ENCODE measurements around the gene PIP4K2A. TPM values are rescaled to one million over a fixed set of nuclear protein-coding genes. Genes with fewer than 3 reads are reported as not detected.
"Not testable (repeated sequence)": the region's sequence is repeated elsewhere in the genome, so short reads cannot be mapped to it uniquely, and the experiment has no call there.

Gene PIP4K2A
- 35.4 TPM for polyA plus RNA-seq (2013, experiment 1 of 2; ENCODE audit: insufficient read length)
- 35.6 TPM for polyA plus RNA-seq (2013, experiment 2 of 2; ENCODE audit: insufficient read length)

DNA sequence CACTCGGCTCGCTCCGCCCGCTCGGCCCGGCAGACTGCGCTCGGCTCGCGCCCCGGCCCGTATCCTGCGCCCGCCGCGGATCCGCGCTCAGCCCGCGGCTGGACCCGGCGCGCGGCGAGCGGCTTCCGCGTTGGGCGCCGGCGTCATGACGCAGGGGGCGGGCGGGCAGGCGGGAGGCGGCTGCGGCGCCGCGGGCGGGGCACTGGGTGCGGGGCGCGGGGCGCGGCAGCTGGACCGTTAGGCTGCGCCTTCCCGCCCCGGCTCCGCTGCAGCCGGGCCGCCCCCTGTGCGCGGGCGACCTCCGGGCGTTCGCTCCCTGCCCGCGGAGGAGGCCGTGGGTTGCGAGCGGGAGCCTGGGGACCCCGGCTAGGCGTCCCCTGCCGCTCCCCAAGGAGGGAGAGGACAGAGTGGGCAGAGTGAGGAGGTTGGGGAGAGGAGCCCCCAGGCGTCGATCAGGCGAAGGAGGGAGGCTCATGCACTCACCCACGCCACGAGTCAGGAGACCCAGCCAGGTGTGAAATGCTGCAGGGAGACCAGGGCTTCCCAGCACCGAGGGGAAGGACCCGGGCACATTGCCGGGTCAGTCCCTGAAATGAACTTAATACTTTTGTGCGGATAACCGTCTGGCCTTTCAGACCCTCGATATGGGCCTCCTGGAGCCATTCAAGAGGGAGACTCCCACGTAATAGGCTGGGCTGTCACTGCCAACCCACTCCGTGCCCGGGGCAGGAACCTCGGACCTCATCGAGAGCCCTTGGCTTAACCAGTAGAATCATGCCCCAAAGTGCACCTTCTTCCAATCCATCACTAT is at the start of gene PIP4K2A:
PIP4K2A (minus strand) TSS at position 100 of the 811 bp plus-strand sequence. CDS start 252 bp downstream, outside the sequence.
- peak; percentile 84 for DNase-seq

DNA sequence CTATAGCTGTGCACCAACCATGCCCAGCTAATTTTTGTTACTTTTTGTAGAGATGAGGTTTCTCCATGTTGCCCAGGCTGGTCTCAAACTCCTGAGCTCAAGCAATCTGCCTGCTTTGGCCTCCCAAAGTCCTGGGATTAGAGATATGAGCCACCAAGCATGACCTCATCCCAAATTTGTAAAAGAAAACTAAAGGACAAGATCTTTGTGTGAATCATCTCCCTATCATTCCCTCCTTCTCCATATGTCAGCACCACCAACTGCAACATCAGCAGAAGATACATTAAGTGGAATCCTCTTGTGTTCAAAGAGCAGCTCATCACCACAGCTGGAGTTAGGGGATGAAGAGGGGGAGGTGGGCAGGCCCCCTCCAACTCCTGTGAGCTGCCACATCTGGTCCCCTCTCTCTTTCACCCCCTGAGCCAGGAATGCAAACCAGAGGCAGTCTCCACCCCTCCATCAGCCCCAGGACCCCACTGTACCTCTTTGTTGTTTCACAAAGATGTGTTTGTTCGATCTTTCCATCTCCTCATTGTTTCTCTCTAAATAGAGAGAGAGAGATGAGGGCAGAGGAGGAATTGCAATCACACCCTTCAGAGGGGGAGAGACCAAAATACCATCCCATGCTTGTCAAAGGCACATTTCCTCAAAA is 47.3 kb upstream of the PIP4K2A start:
- peak; percentile 35 for DNase-seq

- no peak for DNase-seq
Measured at GRCh38 chr10:22760025-22760424, 45.6 kb upstream of the PIP4K2A start.

DNA sequence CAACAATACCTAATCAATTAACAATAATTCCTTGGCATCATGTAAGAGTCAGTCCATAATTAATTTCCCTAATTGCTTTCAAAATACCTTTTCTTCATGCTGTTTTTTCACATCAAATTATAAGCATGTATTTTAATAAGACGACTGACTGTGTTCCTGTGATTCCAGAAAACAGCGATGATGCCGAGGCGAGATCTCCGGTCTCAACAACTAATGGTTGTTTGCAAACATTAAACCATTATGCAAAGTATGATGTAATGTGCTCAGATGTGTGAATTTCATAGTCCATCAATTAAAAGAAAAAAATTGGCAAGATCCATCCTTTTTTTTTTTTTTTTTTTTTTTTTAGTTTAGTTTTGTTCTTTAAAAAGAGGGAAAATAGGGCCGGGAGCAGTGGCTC is 44.5 kb upstream of the PIP4K2A start:
- no peak for DNase-seq

- DNase-seq: no peak
Measured at GRCh38 chr10:22754296-22754695, 39.9 kb upstream of the PIP4K2A start.

- DNase-seq: no peak
Measured at GRCh38 chr10:22753786-22754185, 39.4 kb upstream of the PIP4K2A start.

GRCh38 chr10:22752272-22752889 is 38.0 kb upstream of the PIP4K2A start:
- no peak for DNase-seq

DNA sequence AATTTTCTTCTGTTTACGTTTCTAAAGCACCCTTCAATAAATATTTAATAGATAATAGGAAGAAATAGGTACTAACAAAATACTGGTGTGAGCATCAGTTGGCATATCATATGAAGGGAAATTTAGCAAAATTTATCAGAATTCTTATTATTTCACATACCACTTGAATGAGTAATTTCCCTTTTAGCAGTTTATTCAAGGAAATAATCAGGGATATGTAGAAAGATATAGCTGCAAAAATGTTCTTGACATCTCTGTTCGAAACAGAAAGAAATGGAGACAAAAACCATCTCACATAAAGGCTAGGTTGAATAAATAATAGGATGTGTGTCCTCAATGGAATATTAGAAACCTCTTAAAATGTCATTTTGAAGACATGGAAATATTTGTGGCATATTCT is 35.8 kb upstream of the PIP4K2A start:
- no peak for DNase-seq

- not testable (repeated sequence) for DNase-seq
Measured at GRCh38 chr10:22744858-22745257, 30.5 kb upstream of the PIP4K2A start.

DNA sequence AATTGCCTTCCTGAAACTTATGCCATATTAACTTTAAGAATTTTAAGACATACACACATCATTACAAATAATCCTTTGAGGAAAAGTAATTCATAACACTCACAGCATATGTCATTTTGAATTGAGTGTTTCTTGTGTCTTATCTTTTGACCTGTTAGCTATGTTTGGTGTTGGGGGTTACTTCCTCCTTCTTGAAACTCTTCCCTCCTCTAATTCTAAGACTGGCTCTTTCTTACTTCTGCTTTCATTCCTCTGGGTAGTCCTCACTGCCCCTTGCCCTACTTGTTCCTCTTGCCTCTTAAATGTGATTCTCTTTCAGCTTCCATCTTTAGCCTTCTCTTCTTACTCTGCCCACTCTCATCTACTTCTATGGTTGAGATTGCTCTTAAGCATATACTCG is 28.3 kb upstream of the PIP4K2A start:
- DNase-seq: no peak

- not testable (repeated sequence) for DNase-seq
Measured at GRCh38 chr10:22741631-22742030, 27.3 kb upstream of the PIP4K2A start.

DNA sequence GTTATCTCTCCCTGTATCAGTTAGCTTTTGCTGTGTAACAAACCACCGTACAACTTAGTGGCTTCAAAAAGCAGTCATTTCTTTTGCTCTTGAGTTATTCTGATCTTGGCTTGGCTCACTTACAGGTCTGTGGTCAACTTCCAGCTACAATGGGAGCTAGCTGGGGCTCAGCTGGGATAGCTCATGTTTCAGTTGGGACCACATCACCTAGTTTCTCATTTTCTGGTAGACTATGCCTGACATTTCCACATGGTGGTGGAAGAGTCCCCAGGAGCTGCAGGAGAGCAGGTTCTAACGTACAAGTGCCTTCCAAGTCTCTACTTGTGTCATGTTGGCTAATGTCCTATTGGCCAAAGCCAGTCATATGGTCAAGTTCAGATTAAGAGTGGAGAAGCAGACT is 25.8 kb upstream of the PIP4K2A start:
- DNase-seq: peak; percentile 20

GRCh38 chr10:22737587-22737986 is 23.2 kb upstream of the PIP4K2A start:
- DNase-seq: peak; percentile 58

- no peak for DNase-seq
Measured at GRCh38 chr10:22736134-22736533, 21.8 kb upstream of the PIP4K2A start.

GRCh38 chr10:22733992-22734391 is 19.6 kb upstream of the PIP4K2A start:
- DNase-seq: no peak

DNA sequence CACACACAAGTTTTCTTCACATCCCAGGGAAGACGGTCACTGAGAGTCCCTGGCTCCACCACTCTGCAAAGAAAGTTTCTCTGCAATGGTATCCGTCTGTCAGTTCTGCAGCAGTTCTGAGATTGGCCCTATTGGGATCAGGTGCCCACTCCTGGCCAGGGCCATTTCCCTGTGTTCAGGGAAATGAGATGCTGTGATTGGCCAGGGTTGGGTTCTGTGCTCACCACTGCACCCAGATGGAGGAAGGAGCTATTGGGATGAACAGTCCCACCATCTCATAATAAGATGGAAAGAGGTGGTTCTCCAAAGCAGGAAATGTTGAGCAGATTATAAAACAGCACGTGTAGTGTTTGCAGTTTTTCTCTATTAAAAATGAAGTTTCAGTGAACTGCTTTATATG is 13.3 kb upstream of the PIP4K2A start:
- DNase-seq: no peak

DNA sequence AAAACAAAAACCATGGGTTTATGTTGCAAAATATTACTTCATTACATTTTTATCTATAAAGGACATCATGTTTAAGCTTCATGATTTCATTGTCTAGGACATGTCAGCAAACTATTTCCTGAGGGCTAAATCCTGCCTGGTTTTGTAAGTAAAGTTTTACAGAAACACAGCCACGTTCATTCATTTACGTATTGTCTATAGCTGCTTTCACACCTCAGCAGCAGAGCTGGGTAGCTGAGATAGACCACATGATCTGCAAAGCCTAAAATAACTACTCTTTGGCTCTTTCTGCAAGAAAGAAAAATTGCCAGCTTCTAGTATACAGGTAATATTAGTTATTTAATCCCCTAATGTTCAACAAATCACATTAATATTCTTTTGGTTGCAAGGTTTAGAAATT is 12.7 kb upstream of the PIP4K2A start:
- DNase-seq: no peak

- DNase-seq: no peak
Measured at GRCh38 chr10:22724773-22725172, 10.4 kb upstream of the PIP4K2A start.

- DNase-seq: no peak
Measured at GRCh38 chr10:22723783-22724182, 9.4 kb upstream of the PIP4K2A start.

GRCh38 chr10:22723343-22723779 is 9.0 kb upstream of the PIP4K2A start:
- DNase-seq: no peak

GRCh38 chr10:22722626-22723169 is 8.3 kb upstream of the PIP4K2A start:
- DNase-seq: no peak

DNA sequence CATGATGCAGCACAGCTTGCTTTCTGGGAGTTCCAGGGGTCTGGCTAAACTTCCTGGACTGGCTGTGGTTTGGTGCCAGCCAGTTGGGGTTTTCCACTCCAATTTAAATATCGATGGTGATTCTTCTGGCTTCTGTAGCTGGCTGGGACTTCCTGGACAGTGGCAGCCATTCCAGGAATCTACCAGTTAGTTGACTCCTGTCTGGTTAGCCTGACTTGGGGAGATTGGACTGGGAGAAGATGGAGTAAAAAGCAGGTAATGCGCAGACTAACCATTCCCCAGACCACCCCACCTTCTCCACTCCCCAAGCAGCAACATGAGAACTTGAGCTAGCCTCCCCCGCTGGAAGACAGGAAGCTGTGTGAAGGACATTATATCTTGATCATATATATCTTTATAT is 6.3 kb upstream of the PIP4K2A start:
- no peak for DNase-seq

DNA sequence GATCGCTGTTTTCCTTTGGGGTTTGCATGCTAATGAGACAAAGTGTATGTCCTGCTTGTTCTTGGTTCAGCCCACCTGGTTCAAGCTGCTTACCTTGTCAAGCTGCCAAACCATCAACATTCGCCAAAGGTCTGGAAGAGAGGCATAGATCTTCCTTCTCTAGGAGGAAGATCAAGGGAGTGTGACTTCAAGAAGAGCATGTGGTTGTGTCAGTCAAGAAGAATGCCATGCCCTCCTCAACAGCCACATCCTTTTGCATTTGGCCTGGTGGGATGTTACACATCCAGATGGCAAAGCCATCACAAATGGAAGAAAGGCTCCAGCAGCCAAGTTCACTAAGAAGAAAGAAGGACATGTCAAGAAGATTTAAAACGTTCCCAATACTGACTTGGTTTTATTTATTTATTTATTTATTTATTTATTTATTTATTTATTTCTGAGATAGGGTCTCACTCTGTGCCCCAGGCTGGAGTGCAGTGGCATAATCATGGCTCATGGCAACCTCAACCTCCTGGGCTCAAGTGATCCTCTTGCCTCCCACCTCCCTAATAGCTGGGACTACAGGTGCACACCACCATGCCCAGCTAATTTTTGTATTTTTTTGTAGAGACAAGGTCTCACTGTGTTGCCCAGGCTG is 5.1 kb upstream of the PIP4K2A start:
- DNase-seq: no peak

Measured in fibroblast of skin of abdomen (primary cell).